Frontal cortex (tissue), 4 donors: ENCODE results near the gene ANKS1B. TPM values are rescaled to one million over a fixed set of nuclear protein-coding genes. Genes with fewer than 3 reads are reported as not detected.

Experiments
- DNase-seq, 2 donors: peaks; one replicate each; pipeline ENCODE4 v3.0.0; 2012; ENCODE audit warnings: low spot score in 2 of 2
- FAIRE-seq: peaks from 2 replicates; lab custom pipeline; 2012; peaks lifted over from hg19 to GRCh38; lab: Jason Lieb, UNC
- total RNA-seq: library from RNA; depleted of rRNA; stranded (reverse); fragments of >200 nt; gene quantifications from one replicate; pipeline ENCODE4 v1.2.3, GENCODE V29; 2014
- donor health status: control.
- donor health status: control.
- donor health status: control.

Gene ANKS1B
- total RNA-seq, 1 donor from 2014 or later: 329 TPM

- DNase-seq (no peak), FAIRE-seq (no peak)
These were observed 10.6 kb downstream of the ANKS1B start for GRCh38 chr12:99974146-99974545.

- DNase-seq: no peak
- no peak for FAIRE-seq
These were observed 18.3 kb downstream of the ANKS1B start for GRCh38 chr12:99966429-99966828.

- DNase-seq: no peak
These were observed 24.4 kb downstream of the ANKS1B start for GRCh38 chr12:99960311-99960710.

GRCh38 chr12:99959549-99960170 lies 25.1 kb downstream of the ANKS1B start:
- DNase-seq (no peak), FAIRE-seq (no peak)

More at GRCh38 chr12:99960311-99960710, 24.4 kb downstream of the ANKS1B start:
- no peak for FAIRE-seq

GRCh38 chr12:99957866-99958466 lies 26.8 kb downstream of the ANKS1B start:
- FAIRE-seq: no peak
- DNase-seq: no peak

GRCh38 chr12:99954724-99955123 lies 30.0 kb downstream of the ANKS1B start:
- DNase-seq (no peak), FAIRE-seq (no peak)

GRCh38 chr12:99948370-99948769 lies 36.4 kb downstream of the ANKS1B start:
- no peak for DNase-seq
- FAIRE-seq: no peak

GRCh38 chr12:99946131-99946530 lies 38.6 kb downstream of the ANKS1B start:
- FAIRE-seq: no peak

GRCh38 chr12:99935608-99936007 lies 49.1 kb downstream of the ANKS1B start:
- DNase-seq (no peak), FAIRE-seq (no peak)

More at GRCh38 chr12:99946131-99946530, 38.6 kb downstream of the ANKS1B start:
- DNase-seq: no peak

GRCh38 chr12:99926511-99927169 lies 58.1 kb downstream of the ANKS1B start:
- no peak for FAIRE-seq

GRCh38 chr12:99920353-99920960 lies 64.3 kb downstream of the ANKS1B start:
- DNase-seq: no peak
- no peak for FAIRE-seq

More at GRCh38 chr12:99926511-99927169, 58.1 kb downstream of the ANKS1B start:
- no peak for DNase-seq

GRCh38 chr12:99917711-99918402 lies 66.9 kb downstream of the ANKS1B start:
- FAIRE-seq: no peak

GRCh38 chr12:99916555-99916954 lies 68.2 kb downstream of the ANKS1B start:
- no peak for FAIRE-seq
- DNase-seq: no peak

More at GRCh38 chr12:99917711-99918402, 66.9 kb downstream of the ANKS1B start:
- DNase-seq: no peak

GRCh38 chr12:99915251-99916082 lies 69.3 kb downstream of the ANKS1B start:
- no peak for DNase-seq
- no peak for FAIRE-seq

- DNase-seq (no peak), FAIRE-seq (no peak)
These were observed 70.5 kb downstream of the ANKS1B start for GRCh38 chr12:99914206-99914605.

- no peak for FAIRE-seq
- DNase-seq: no peak
These were observed 72.8 kb downstream of the ANKS1B start for GRCh38 chr12:99911967-99912366.

- no peak for FAIRE-seq
- DNase-seq: peak in 1 of 2 donors; percentile 11
These were observed 73.7 kb downstream of the ANKS1B start for GRCh38 chr12:99911081-99911480.

- DNase-seq (no peak), FAIRE-seq (no peak)
These were observed 74.4 kb downstream of the ANKS1B start for GRCh38 chr12:99910342-99910741.
